ENCODE data around the gene NR5A1. TPM values are rescaled to one million over a fixed set of nuclear protein-coding genes. Genes with fewer than 3 reads are reported as not detected.

The NR5A1 gene
- total and polyA plus RNA-seq, 2 experiments from 2014 or later, result not detected

DNA sequence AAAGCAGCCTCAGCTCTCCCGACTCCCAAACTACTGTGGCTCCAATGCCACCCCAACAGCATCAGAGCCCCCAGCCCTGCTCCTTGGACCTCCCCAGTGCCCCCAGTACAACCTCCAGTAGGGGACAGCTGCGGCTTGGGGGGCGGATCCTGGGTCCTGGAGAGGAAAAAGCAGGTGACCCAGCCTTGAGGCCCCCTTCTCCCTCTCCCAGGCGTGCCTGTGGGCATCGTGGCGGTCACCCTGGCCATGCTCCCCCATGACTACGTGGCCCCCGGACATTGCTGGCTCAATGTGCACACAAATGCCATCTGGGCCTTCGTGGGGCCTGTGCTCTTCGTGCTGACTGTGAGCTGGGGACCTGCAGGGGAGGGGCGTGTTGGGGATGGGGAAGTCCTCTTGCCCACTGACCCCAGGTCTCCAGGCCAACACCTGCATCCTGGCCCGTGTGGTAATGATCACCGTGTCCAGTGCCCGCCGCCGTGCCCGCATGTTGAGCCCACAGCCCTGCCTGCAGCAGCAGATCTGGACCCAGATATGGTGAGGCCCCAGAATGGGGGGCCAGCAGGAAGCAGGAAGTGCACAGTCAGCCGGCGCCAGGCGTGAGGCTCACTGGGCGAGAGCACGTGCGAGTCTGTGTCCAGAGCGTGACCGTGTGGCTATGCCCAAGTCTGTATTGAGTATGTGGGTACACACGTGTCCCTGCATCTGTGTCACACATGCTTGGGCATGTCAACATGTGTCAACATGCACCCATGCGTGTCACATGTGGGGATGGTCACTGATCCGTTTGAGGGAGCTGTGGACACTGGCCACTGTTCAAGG lies 38.0 kb downstream of the NR5A1 start:
- WGBS, 2 experiments (ENCODE audit: low coverage in 1 of 2, low lambda C conversion rate in 2 of 2, missing lambda C conversion rate in 2 of 2), result 66 to 71% methylated on average over 27 to 28 of the region's 28 CpGs
- no peaks in the 10 kb centered on the region for H3F3A ChIP-seq (ENCODE audit: insufficient read depth)
- no peaks in the 10 kb centered on the region for H3K4me1 ChIP-seq (ENCODE audit: insufficient read depth)
- H3K36me3 ChIP-seq (ENCODE audit: low read depth), result no peaks in the 10 kb centered on the region
- no peak overlapping the region for H3K27ac ChIP-seq
- no peaks in the 10 kb centered on the region for H4K20me1 ChIP-seq (ENCODE audit: insufficient read depth)
- no peak overlapping the region for H3K4me2 ChIP-seq (ENCODE audit: unreplicated experiment)
- in situ Hi-C loops (cut with MboI), result no loop called here
- H3K9me3 ChIP-seq (ENCODE audit: low read depth), result no peaks in the 10 kb centered on the region
- H2AFZ ChIP-seq, result no peak overlapping the region
- no peak overlapping the region for H3K9ac ChIP-seq
- H3K9me2 ChIP-seq (ENCODE audit: insufficient read depth), result no peaks in the 10 kb centered on the region
- H3K27me3 ChIP-seq (replicated peaks; ENCODE audit: insufficient read depth), result no peaks in the 10 kb centered on the region
- H3K79me2 ChIP-seq (ENCODE audit: insufficient read depth), result no peaks in the 10 kb centered on the region
- no peak for DNase-seq
- H3K4me3 ChIP-seq, result no peak overlapping the region
- TF ChIP-seq EZH2phosphoT487 (IDR thresholded peaks at IDR 0.05; ENCODE audit: insufficient read depth, low read depth) (no peak), EZH2 (IDR thresholded peaks at IDR 0.05; ENCODE audit: insufficient read depth, poor library complexity, severe bottlenecking) (no peak)

DNA sequence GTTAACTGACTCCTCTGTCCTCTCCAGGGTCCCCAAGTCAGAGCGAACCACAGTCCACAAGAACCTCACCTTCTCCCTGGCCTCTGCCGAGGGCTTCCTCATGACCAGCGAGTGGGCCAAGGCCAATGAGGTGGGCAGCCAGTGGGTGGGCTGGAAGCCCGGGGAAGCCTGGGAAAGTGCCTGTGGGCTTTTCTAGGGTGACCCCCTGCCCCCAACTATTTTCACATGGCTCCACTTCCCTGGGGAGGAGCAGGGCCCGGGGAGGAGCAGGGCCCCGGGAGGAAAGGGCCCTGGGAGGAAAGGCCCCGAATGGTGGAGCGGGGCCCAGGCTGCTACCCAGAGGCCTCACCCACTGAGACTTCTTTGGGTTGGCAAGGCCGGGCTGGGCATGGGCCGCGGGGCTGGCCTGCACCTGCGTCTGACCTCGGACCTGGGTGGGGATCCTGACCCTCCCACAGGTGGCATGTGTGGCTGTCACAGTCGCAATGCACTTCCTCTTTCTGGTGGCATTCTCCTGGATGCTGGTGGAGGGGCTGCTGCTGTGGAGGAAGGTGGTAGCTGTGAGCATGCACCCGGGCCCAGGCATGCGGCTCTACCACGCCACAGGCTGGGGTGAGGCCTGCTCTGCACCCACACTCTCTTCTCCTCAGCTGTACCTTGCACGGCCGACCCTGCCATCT lies 39.0 kb downstream of the NR5A1 start:
- 85 to 88% methylated on average over 14 to 19 of the region's 19 CpGs for WGBS, 2 experiments (ENCODE audit: low coverage in 1 of 2, low lambda C conversion rate in 2 of 2, missing lambda C conversion rate in 2 of 2)
- H3K4me2 ChIP-seq (ENCODE audit: unreplicated experiment), result no peak overlapping the region
- no peak for DNase-seq
- H3K27ac ChIP-seq, result no peak overlapping the region
- no peak for TF ChIP-seq EZH2 (IDR thresholded peaks at IDR 0.05; ENCODE audit: insufficient read depth, poor library complexity, severe bottlenecking)
- TF ChIP-seq EZH2phosphoT487 (IDR thresholded peaks at IDR 0.05; ENCODE audit: insufficient read depth, low read depth), result no peak
- no peaks in the 10 kb centered on the region for H3K36me3 ChIP-seq (ENCODE audit: low read depth)
- no peaks in the 10 kb centered on the region for H3K4me1 ChIP-seq (ENCODE audit: insufficient read depth)
- no peaks in the 10 kb centered on the region for H3K9me2 ChIP-seq (ENCODE audit: insufficient read depth)
- in situ Hi-C loops (cut with MboI), result no loop called here
- no peaks in the 10 kb centered on the region for H4K20me1 ChIP-seq (ENCODE audit: insufficient read depth)
- no peaks in the 10 kb centered on the region for H3F3A ChIP-seq (ENCODE audit: insufficient read depth)
- H3K4me3 ChIP-seq, result no peak overlapping the region
- H3K79me2 ChIP-seq (ENCODE audit: insufficient read depth), result no peaks in the 10 kb centered on the region
- H2AFZ ChIP-seq, result no peak overlapping the region
- peaks cover 7% of the 10 kb centered on the region for H3K27me3 ChIP-seq (replicated peaks; ENCODE audit: insufficient read depth)
- H3K9me3 ChIP-seq (ENCODE audit: low read depth), result no peaks in the 10 kb centered on the region
- no peak overlapping the region for H3K9ac ChIP-seq

DNA sequence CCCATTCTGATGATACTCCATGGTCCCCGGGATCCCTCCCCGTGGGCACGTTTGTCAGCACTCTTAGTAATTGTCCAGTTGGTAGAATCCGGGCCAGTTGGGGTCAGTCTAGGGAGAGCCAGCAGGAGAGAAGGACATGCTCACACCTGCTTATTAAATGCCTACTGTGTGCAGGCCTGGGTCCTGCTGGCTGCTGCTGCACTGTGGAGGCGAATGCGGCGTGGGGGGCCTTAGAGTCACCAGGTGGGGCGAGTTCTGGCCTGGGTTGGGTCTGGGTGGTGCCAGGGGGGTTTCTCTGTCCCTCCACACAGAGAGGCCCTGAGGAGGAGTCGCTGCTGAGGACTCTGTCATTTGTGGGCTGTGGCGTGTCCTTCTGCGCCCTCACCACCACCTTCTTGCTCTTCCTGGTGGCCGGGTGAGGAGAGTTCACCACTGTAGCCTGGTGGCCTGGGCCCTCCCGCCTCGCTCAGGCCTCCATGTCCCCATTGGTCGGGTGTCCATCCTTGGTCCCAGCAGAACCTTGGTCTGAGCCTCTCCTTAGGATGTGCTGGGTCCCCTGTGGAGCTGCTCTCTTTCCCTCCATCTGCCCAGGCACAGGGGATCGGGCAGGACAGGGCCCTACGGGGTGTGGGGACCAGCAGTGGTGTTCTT lies 39.7 kb downstream of the NR5A1 start:
- H3K27ac ChIP-seq, result no peak overlapping the region
- no peak overlapping the region for H3K4me3 ChIP-seq
- no peaks in the 10 kb centered on the region for H4K20me1 ChIP-seq (ENCODE audit: insufficient read depth)
- no peak for DNase-seq
- H3K27me3 ChIP-seq (replicated peaks; ENCODE audit: insufficient read depth), result peaks cover 12% of the 10 kb centered on the region
- no peak overlapping the region for H2AFZ ChIP-seq
- WGBS, 2 experiments (ENCODE audit: low coverage in 1 of 2, low lambda C conversion rate in 2 of 2, missing lambda C conversion rate in 2 of 2), result 81 to 86% methylated on average over 17 of the region's 17 CpGs
- no peaks in the 10 kb centered on the region for H3K36me3 ChIP-seq (ENCODE audit: low read depth)
- H3K9ac ChIP-seq, result no peak overlapping the region
- no peaks in the 10 kb centered on the region for H3K79me2 ChIP-seq (ENCODE audit: insufficient read depth)
- no peaks in the 10 kb centered on the region for H3K4me1 ChIP-seq (ENCODE audit: insufficient read depth)
- H3F3A ChIP-seq (ENCODE audit: insufficient read depth), result no peaks in the 10 kb centered on the region
- no peaks in the 10 kb centered on the region for H3K9me3 ChIP-seq (ENCODE audit: low read depth)
- TF ChIP-seq EZH2 (IDR thresholded peaks at IDR 0.05; ENCODE audit: insufficient read depth, poor library complexity, severe bottlenecking) (no peak), EZH2phosphoT487 (IDR thresholded peaks at IDR 0.05; ENCODE audit: insufficient read depth, low read depth) (no peak)
- no peak overlapping the region for H3K4me2 ChIP-seq (ENCODE audit: unreplicated experiment)
- no peaks in the 10 kb centered on the region for H3K9me2 ChIP-seq (ENCODE audit: insufficient read depth)
- in situ Hi-C loops (cut with MboI), result no loop called here

DNA sequence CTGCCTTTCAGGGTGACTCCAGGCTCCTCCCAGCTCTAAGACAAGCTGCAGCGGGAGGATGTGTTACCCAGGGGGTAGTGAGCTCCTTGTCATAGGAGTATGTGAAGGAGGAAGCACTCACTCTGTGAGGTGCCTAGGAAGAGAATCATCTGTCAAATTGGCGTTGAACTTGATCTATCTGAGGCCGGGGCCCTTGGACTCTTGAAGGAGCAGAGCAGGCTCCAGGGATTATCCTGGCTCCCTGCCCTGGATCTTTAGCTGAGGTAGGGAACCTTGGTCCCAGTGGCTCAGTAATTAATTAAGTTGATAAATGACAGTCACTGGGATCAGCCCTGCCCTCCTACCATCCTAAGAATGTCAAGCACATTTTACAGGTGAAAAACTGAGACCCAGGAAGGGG lies 41.5 kb downstream of the NR5A1 start:
- Histone ChIP-seq H3K9ac (no peak overlapping the region), H3K4me3 (no peak overlapping the region), H3K9me3 (ENCODE audit: low read depth) (no peaks in the 10 kb centered on the region), H3K79me2 (ENCODE audit: insufficient read depth) (no peaks in the 10 kb centered on the region), H4K20me1 (ENCODE audit: insufficient read depth) (no peaks in the 10 kb centered on the region), H2AFZ (no peak overlapping the region), H3K9me2 (ENCODE audit: insufficient read depth) (no peaks in the 10 kb centered on the region), H3K4me1 (ENCODE audit: insufficient read depth) (no peaks in the 10 kb centered on the region), H3K36me3 (ENCODE audit: low read depth) (no peaks in the 10 kb centered on the region), H3F3A (ENCODE audit: insufficient read depth) (no peaks in the 10 kb centered on the region), H3K27me3 (replicated peaks; ENCODE audit: insufficient read depth) (peaks cover 20% of the 10 kb centered on the region), H3K4me2 (ENCODE audit: unreplicated experiment) (no peak overlapping the region), H3K27ac (no peak overlapping the region)
- DNase-seq, result no peak
- WGBS, 2 experiments (ENCODE audit: low coverage in 1 of 2, low lambda C conversion rate in 2 of 2, missing lambda C conversion rate in 2 of 2), result 37 to 41% methylated on average over 3 of the region's 3 CpGs
- in situ Hi-C loops (cut with MboI), result no loop called here
- no peak for TF ChIP-seq EZH2 (IDR thresholded peaks at IDR 0.05; ENCODE audit: insufficient read depth, poor library complexity, severe bottlenecking)

Measured in GM23248 (cell line).